HL-60 (cell line): ENCODE data around the gene CLCF1.

Experiments used
- DNase-seq, 2 experiments: peaks; one replicate each; pipeline ENCODE4 v3.0.0-alpha.2; 2010 to 2020; ENCODE audit warnings: low read depth in 1 of 2, low spot score in 1 of 2
- H3K27ac ChIP-seq: fragments of 250-450 bp; sonication (Bioruptor Pico); replicated peaks from 2 replicates; pipeline ENCODE4 v1.5.1; 2020; ENCODE audit warnings: mild to moderate bottlenecking, moderate library complexity
- H3K27me3 ChIP-seq: fragments of 250-450 bp; sonication (Bioruptor Pico); 2 replicates; pipeline ENCODE4 v1.5.1; 2021; ENCODE audit warnings: mild to moderate bottlenecking, moderate library complexity; ENCODE audit not compliant: insufficient read depth, poor library complexity, severe bottlenecking
- H3K4me3 ChIP-seq: replicated peaks from 2 replicates; pipeline ENCODE4 v1.5.1; 2011; ENCODE audit warnings: mild to moderate bottlenecking, control low read depth, low read length; ENCODE audit not compliant: insufficient read depth
- CTCF ChIP-seq: IDR thresholded peaks from one replicate; pipeline ENCODE4 v1.5.1; 2011; ENCODE audit warnings: low read length, control low read depth, inconsistent platforms; ENCODE audit not compliant: insufficient read depth
- GABPA ChIP-seq: IDR thresholded peaks from 2 replicates; pipeline ENCODE4 v1.6.1; 2012; ENCODE audit warnings: low read depth
- POLR2AphosphoS5 ChIP-seq: IDR thresholded peaks from 2 replicates; pipeline ENCODE4 v1.6.1; 2012; ENCODE audit warnings: low read depth
- SPI1 ChIP-seq: IDR thresholded peaks from 2 replicates; pipeline ENCODE4 v1.6.1; 2012; ENCODE audit warnings: low read depth, mild to moderate bottlenecking, borderline replicate concordance
- TF ChIP-seq, protein P1 (sequence below): IDR thresholded peaks from 2 replicates; pipeline ENCODE4 v1.6.1; 2012; ENCODE audit warnings: low read depth; ENCODE audit not compliant: insufficient replicate concordance

CLCF1 gene

GRCh38 chr11:67376063-67376820, 2.8 kb upstream of the CLCF1 start:
- TF ChIP-seq, protein P1, sequence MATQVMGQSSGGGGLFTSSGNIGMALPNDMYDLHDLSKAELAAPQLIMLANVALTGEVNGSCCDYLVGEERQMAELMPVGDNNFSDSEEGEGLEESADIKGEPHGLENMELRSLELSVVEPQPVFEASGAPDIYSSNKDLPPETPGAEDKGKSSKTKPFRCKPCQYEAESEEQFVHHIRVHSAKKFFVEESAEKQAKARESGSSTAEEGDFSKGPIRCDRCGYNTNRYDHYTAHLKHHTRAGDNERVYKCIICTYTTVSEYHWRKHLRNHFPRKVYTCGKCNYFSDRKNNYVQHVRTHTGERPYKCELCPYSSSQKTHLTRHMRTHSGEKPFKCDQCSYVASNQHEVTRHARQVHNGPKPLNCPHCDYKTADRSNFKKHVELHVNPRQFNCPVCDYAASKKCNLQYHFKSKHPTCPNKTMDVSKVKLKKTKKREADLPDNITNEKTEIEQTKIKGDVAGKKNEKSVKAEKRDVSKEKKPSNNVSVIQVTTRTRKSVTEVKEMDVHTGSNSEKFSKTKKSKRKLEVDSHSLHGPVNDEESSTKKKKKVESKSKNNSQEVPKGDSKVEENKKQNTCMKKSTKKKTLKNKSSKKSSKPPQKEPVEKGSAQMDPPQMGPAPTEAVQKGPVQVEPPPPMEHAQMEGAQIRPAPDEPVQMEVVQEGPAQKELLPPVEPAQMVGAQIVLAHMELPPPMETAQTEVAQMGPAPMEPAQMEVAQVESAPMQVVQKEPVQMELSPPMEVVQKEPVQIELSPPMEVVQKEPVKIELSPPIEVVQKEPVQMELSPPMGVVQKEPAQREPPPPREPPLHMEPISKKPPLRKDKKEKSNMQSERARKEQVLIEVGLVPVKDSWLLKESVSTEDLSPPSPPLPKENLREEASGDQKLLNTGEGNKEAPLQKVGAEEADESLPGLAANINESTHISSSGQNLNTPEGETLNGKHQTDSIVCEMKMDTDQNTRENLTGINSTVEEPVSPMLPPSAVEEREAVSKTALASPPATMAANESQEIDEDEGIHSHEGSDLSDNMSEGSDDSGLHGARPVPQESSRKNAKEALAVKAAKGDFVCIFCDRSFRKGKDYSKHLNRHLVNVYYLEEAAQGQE, result no peak
- no peak for TF ChIP-seq CTCF
- no peak for TF ChIP-seq GABPA
- TF ChIP-seq SPI1, result no peak
- TF ChIP-seq POLR2AphosphoS5, result no peak
- no peak overlapping the region for H3K27ac ChIP-seq
- no peak overlapping the region for H3K4me3 ChIP-seq
- H3K27me3 ChIP-seq, result no peaks in the 10 kb centered on the region
- no peak for DNase-seq

GRCh38 chr11:67375320-67376055, 2.1 kb upstream of the CLCF1 start:
- Histone ChIP-seq H3K27me3 (no peaks in the 10 kb centered on the region), H3K4me3 (no peak overlapping the region), H3K27ac (no peak overlapping the region)
- TF ChIP-seq GABPA (no peak), POLR2AphosphoS5 (no peak), SPI1 (no peak), CTCF (no peak)
- TF ChIP-seq, protein P1, result no peak
- DNase-seq, result no peak

- TF ChIP-seq CTCF (no peak), SPI1 (no peak), GABPA (no peak), POLR2AphosphoS5 (no peak)
- TF ChIP-seq, protein P1, result no peak
- H3K27me3 ChIP-seq, result no peaks in the 10 kb centered on the region
- peak overlapping the region; percentile 86 for H3K27ac ChIP-seq
- no peak for DNase-seq
- H3K4me3 ChIP-seq, result no peak overlapping the region
Observed at GRCh38 chr11:67374571-67375281, 1.3 kb upstream of the CLCF1 start.
